Testis (tissue), 3 donors: Measurements from ENCODE around the gene C2orf81. TPM values are rescaled to one million over a fixed set of nuclear protein-coding genes. Genes with fewer than 3 reads are reported as not detected.

Experiments
- DNase-seq: peaks from one replicate; pipeline ENCODE4 v3.0.0-alpha.2; 2019
- H3K27ac ChIP-seq, 2 donors: fragments of 200-600 bp; sonication (generic); one replicate each; pipeline ENCODE4 v1.5.1; 2019
- H3K27me3 ChIP-seq: fragments of 200-600 bp; sonication (generic); one replicate; pipeline ENCODE4 v1.5.1; 2019
- H3K36me3 ChIP-seq: fragments of 200-600 bp; sonication (generic); one replicate; pipeline ENCODE4 v1.5.1; 2017; ENCODE audit warnings: low read depth; ENCODE audit errors: missing control alignments
- H3K4me1 ChIP-seq: fragments of 200-600 bp; sonication (generic); one replicate; pipeline ENCODE4 v1.5.1; 2019
- H3K4me3 ChIP-seq, 2 donors: fragments of 200-600 bp; sonication (generic); one replicate each; pipeline ENCODE4 v1.5.1; 2017 to 2019
- H3K9me3 ChIP-seq: fragments of 200-600 bp; sonication (generic); one replicate; pipeline ENCODE4 v1.5.1; 2017
- CTCF ChIP-seq, 3 experiments: fragments of 450-650 bp in 2 of 3; fragments of 200-600 bp in 1 of 3; sonication (generic) in 1 of 3; IDR thresholded peaks; one replicate each; pipeline ENCODE4 v1.5.1; 2016 to 2019; ENCODE audit warnings: antibody characterized with exemption in 3 of 3, mild to moderate bottlenecking in 2 of 3, moderate library complexity in 1 of 3
- POLR2A ChIP-seq: fragments of 450-650 bp; IDR thresholded peaks from one replicate; pipeline ENCODE4 v1.6.1; 2017; ENCODE audit warnings: antibody characterized with exemption, mild to moderate bottlenecking, moderate library complexity
- WGBS, 2 donors: methylation state at CpG; one replicate each; pipeline ENCODE4 v1.1.5; 2018; 5-methylcytosine and 5-hydroxymethylcytosine counted together
- intact Hi-C: fragments of 100-400 bp; cut with DNase I; formaldehyde crosslinking; loops from one replicate; pipeline ENCODE4 v1.15.1; 2023; ENCODE audit warnings: low total_unique reads
- polyA plus RNA-seq: library from polyadenylated mRNA; stranded (reverse); fragments of 350-450 nt; fragmentation: Illumina TruSeq; extraction: RNeasy Lipid Tissue Mini Kit (QIAGEN cat#74804); gene quantifications from one replicate; pipeline ENCODE4 v1.2.3, GENCODE V29; 2014; ENCODE audit warnings: low read depth, low replicate concordance; ENCODE audit not compliant: insufficient read depth
- total RNA-seq, 2 donors: library from RNA; depleted of rRNA; stranded (reverse); fragments of >200 nt; gene quantifications; one replicate each; pipeline ENCODE4 v1.2.3, GENCODE V29; 2016

Gene C2orf81
- total and polyA plus RNA-seq, 3 donors from 2014 or later = 10.4 to 23.1 (median 15.7) TPM

GRCh38 chr2:74417763-74418162 lies 3.7 kb downstream of the C2orf81 start:
- Histone ChIP-seq H3K9me3 (no peaks in the 10 kb centered on the region), H3K36me3 (no peaks in the 10 kb centered on the region), H3K27me3 (no peaks in the 10 kb centered on the region), H3K4me1 (peaks cover 31% of the 10 kb centered on the region), H3K27ac (no peak overlapping the region), H3K4me3 (no peak overlapping the region)
- 89 to 91% methylated on average over 4 to 6 of the region's 6 CpGs for WGBS, 2 donors
- intact Hi-C loops = no loop called here
- DNase-seq = no peak
- TF ChIP-seq POLR2A = no peak
- no peak for TF ChIP-seq CTCF (IDR thresholded peaks at IDR 0.05)

GRCh38 chr2:74417197-74417596 lies 4.2 kb downstream of the C2orf81 start:
- WGBS, 2 donors = 60 to 78% methylated on average over 1 to 3 of the region's 3 CpGs
- Histone ChIP-seq H3K4me1 (peaks cover 31% of the 10 kb centered on the region), H3K27ac (no peak overlapping the region), H3K4me3 (no peak overlapping the region), H3K27me3 (no peaks in the 10 kb centered on the region), H3K9me3 (no peaks in the 10 kb centered on the region), H3K36me3 (no peaks in the 10 kb centered on the region)
- TF ChIP-seq CTCF (IDR thresholded peaks at IDR 0.05) = no peak
- no peak for TF ChIP-seq POLR2A
- DNase-seq = no peak
- intact Hi-C loops = no loop called here

- no peak overlapping the region for H3K27ac ChIP-seq
- intact Hi-C loops = no loop called here
- WGBS, 2 donors = 67 to 71% methylated on average over 3 of the region's 3 CpGs
- DNase-seq = no peak
- no peaks in the 10 kb centered on the region for H3K27me3 ChIP-seq
- no peaks in the 10 kb centered on the region for H3K9me3 ChIP-seq
- H3K4me3 ChIP-seq = no peak overlapping the region
- no peaks in the 10 kb centered on the region for H3K36me3 ChIP-seq
- no peak for TF ChIP-seq POLR2A
- no peak for TF ChIP-seq CTCF (IDR thresholded peaks at IDR 0.05)
- peaks cover 31% of the 10 kb centered on the region for H3K4me1 ChIP-seq
Observed at GRCh38 chr2:74416778-74417177, 4.6 kb downstream of the C2orf81 start.

- TF ChIP-seq POLR2A (no peak), CTCF (IDR thresholded peaks at IDR 0.05) (no peak)
- H3K4me3 ChIP-seq = peak overlapping the region; percentile 47 to 51
- intact Hi-C loops = no loop called here
- H3K27me3 ChIP-seq = no peaks in the 10 kb centered on the region
- no peaks in the 10 kb centered on the region for H3K36me3 ChIP-seq
- peaks cover 31% of the 10 kb centered on the region for H3K4me1 ChIP-seq
- WGBS, 2 donors = 40 to 61% methylated on average over 9 to 35 of the region's 35 CpGs
- H3K9me3 ChIP-seq = no peaks in the 10 kb centered on the region
- no peak for DNase-seq
- no peak overlapping the region for H3K27ac ChIP-seq
Observed at GRCh38 chr2:74415762-74416395, 5.5 kb downstream of the C2orf81 start.
